Stimulated activated CD8-positive, alpha-beta memory T cell treated with anti-CD3 and anti-CD28 coated beads, Interleukin-7, amount 100 ng/mL, for 48 hours (primary cell): ENCODE data around the gene LAMA2.

Experiments
- DNase-seq, 2 donors: peaks; one replicate each; pipeline ENCODE4 v3.0.0-alpha.2; 2020; ENCODE audit warnings: low read depth in 1 of 2; ENCODE audit errors: extremely low read depth in 1 of 2

LAMA2 gene

GRCh38 chr6:129416337-129416990, 533.5 kb downstream of the LAMA2 start:
- DNase-seq, result no peak

GRCh38 chr6:129417416-129418086, 534.6 kb downstream of the LAMA2 start:
- DNase-seq, result no peak

DNA sequence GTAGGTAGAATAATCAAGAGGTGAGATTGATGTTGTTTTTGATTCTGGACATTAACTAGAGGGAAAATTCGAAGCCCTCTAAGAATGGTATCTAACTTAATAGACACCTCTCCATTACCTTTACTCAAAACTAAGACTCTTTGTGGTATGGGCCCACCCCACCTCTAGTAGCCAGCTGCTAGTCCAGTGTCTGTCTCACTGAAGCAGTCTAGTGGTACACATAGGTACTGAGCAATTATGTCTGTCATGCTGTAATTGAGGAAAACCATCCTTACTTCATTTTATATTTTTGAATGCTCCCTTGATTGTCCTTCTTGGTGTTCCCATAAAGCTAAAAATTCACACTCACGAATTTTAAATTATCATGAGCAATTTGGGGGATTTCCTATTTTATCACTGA, 536.4 kb downstream of the LAMA2 start:
- DNase-seq, result no peak

- DNase-seq, result no peak
Observed at GRCh38 chr6:129426343-129426742, 543.4 kb downstream of the LAMA2 start.

- no peak for DNase-seq
Observed at GRCh38 chr6:129429956-129430355, 547.0 kb downstream of the LAMA2 start.

DNA sequence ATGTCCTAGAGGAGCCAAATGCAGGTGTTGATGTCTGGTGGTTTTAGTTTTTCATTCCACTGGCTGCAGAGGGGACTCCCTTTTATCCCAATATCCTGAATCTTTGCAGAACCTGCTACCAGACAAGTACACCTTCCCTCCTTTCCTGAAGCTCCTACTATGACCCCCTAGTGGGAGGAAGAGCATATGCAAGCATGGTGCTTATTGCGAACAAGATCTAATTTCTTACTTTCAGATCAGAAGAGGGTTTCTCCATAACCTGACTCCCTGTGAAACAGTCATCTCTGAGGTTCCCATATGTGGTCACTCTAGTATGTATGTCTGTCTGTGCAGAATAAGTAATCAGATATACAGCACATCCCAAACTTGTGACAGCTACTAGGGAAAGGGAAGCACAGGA, 549.8 kb downstream of the LAMA2 start:
- DNase-seq, result no peak

GRCh38 chr6:129434091-129434490, 551.2 kb downstream of the LAMA2 start:
- DNase-seq, result no peak

GRCh38 chr6:129440691-129441090, 557.8 kb downstream of the LAMA2 start:
- no peak for DNase-seq

- no peak for DNase-seq
Observed at GRCh38 chr6:129444683-129445082, 561.7 kb downstream of the LAMA2 start.

DNA sequence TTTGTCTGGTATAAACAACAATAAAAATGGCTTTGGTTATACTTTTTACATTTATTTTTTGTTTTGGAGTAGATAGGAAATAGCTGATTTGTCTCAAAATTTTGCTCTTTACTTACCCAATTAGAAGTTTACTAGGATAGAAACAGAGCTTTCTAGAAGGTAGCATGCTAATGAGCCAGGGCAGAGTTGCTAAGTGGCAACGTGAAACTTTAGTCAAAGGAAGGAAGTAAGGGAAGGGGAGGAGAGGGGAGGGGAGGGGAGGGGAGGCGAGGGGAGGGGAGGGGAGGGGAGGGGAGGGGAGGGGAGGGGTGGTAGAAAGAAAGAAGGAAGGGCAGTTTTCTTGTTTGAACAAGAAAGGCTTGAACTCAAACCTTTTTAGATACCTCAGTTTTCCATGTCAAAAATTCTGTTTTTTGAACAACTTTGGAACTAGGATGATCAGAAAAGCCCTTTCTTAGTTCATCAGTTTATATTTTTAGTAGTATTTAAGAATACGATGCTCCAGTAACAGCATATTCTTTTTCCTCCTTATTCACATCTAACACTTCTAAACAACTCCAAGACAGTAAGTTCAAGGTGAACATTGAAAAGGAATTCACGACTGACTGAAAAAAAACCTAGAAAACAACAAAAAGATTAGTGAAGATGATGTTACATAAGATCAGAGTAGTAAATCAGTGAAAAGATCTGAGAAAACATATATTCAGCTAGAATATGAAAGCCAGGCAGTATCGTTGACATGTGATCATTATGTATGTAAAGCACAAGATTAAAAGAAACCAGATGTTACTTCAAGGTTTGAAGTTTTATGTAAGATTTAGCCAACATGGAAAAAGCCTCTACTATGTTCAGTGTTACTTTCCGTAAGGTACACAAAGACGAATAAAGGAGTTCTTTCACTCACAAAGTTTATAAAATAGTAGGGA, 563.6 kb downstream of the LAMA2 start:
- DNase-seq, result no peak

DNA sequence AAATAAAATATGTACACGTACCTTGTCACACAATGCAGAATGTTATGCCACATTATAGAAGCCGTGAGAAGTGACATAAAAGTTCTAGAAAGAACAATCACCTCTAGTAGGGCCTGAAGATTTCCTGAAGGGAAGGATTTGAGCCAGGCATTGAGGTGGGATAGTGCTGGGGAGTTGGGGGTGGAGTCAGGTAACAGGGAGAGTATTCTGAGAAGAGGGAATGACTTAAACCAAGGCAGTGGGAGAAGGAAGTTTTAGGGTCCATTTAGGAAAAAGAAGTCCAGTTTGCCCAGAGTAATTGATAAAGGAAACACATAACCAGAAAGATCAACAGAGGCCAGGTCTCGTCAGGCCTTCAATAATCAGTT, 564.2 kb downstream of the LAMA2 start:
- no peak for DNase-seq

DNA sequence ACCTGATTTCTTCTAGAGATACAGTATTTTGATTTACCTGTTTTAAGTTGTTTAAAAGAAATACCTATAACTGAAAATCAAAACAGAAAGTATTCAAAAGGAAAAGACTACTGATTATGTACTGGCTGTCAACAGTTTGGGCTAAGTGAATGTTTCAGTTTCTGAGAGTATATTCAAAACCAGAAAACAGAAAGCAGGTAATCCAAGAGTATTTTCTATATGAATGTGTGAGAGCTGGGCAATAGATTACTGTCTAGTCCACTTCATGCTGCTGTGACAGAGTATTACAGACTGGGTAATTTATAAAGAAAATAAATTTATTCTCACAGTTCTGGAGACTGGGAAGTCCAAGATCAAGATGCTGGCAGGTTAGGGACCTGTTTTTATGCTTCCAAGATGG, 566.0 kb downstream of the LAMA2 start:
- no peak for DNase-seq

GRCh38 chr6:129451187-129451586, 568.2 kb downstream of the LAMA2 start:
- no peak for DNase-seq

GRCh38 chr6:129453073-129453472, 570.1 kb downstream of the LAMA2 start:
- DNase-seq, result no peak

- no peak for DNase-seq
Observed at GRCh38 chr6:129454488-129454887, 571.5 kb downstream of the LAMA2 start.

DNA sequence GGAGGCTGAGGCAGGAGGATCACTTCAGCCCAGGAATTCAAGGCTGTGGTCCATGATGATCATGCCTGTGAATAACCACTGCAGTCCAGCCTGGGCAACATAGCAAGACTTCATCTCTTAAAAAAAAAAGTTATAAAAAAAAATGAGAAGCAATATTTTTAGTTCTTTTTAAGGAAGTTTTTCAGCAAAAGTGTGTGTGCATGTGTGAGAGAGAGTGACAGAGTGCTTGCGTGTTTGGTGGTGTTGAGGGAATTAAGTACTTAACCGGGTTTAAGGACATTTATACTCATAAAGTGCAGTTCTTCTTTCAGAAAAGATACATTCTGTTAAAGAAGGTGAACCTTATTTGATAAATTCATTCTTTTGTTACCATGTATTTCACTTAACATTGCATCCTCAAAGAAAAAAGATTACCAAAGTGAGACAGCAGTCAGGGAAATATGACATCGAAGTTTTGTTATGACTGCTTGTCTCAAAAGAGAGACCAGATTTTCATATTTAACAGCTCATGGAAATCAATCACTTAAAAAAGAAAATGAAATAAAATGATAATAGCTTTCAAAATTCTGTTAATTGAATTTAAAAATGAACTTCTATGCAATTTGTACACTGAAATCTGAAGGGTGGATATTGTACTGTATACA, 572.3 kb downstream of the LAMA2 start:
- no peak for DNase-seq

GRCh38 chr6:129460221-129460620, 577.3 kb downstream of the LAMA2 start:
- DNase-seq, result no peak

DNA sequence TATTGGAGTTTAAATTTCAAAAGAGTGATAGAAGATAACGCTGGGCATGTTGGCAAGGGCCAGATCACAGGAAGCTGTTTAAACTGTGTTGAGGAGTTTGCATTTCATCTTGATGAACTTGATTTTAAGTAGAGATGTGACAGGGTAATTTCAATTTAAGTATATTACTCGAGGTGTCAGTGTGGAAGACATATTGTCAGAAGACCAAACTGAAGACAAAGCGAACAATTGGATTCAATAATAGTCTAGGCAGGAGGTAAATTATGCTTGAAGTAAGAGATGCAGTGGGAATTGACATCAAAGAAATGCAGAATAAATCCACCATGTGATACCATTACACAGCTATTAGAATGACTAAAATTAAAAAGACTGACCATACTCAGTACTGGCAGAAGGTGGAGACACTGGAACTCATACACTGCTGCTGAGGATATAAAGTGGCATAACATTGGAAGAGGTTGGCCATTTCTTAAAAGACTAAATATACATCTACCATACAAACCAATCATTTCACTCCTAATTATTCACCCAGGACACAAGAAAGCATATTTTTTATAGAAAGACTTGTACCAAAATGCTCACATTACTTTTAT, 586.2 kb downstream of the LAMA2 start:
- no peak for DNase-seq

DNA sequence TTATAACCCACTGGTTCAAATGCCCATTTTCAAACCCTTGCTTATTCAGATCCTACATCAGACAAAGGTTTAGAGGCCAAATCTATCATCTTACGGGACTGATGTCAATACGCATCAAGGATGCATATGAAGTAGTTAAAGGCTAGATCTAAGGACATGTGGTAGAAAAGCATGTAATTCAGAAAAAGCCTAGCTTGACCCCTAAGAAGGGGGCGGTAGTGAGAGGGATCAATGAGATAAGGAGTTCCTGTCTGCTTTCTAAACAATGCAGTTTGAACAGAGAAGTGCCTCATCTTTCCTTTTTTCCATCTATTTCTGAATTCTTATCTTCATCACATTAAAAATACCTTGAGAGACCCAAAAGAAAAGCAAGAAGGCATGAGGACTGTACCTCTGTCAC, 589.3 kb downstream of the LAMA2 start:
- DNase-seq, result no peak

- no peak for DNase-seq
Observed at GRCh38 chr6:129473546-129473945, 590.6 kb downstream of the LAMA2 start.
